HG03108 (cell line): Measurements from ENCODE around the gene GLRX.
"Not testable (repeated sequence)": the region's sequence is repeated elsewhere in the genome, so short reads cannot be mapped to it uniquely, and the experiment has no call there.

Experiments used
- ATAC-seq: cut with Tn5 transposase; IDR thresholded peaks from one replicate; pipeline ENCODE4 v1.9.1; 2021; ENCODE audit warnings: moderate library complexity; ENCODE audit not compliant: unreplicated experiment

The GLRX gene

DNA sequence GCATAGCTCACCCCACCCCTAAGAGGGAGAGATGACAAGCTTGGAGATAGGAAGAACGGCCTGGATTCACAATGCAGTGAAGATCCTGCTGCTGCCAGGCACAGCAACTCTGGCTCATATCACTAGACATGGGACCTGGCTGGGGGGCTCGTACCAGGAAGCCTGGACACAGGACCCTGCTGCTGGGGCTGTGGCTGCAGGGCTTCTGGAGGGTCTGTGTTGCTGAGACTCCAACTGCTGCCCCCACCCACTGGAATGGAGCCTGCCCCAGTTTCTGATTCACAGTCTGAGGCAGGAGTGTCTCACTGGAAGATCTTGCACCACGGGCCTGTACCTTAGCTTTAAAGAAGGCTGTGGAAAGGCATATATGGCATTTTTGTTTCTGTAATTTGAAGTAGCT is 31.0 kb upstream of the GLRX start:
- ATAC-seq: no peak

DNA sequence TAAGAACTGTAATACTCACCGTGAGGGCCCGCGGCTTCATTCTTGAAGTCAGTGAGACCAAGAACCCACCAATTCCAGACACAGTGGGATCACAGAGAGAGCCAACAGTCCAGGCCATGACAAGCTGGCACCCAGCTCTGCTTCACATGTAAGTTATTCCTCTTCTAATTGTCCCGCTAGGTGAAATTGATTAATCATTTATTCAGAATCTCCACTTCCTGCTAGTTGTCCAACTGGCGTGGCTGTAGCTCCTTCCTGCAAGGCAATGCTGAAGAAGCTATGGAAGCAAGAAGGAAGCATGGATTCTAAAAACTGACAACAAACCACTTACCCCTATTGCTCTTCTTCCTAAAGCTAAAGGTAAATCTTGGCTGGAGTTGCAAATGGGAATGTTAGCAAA is 30.0 kb upstream of the GLRX start:
- ATAC-seq: no peak

DNA sequence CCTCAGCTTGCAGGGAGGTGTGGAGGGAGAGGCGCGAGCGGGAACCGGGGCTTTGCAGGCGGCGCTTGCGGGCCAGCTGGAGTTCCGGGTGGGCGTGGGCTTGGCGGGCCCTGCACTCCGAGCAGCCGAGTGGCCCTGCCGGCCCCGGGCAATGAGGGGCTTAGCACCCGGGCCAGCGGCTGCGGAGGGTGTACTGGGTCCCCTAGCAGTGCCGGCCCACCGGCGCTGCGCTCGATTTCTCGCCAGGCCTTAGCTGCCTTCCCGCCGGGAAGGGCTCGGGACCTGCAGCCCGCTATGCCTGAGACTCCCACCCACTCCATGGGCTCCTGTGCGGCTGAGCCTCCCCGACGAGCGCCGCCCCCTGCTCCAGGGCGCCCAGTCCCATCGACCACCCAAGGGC is 28.6 kb upstream of the GLRX start:
- ATAC-seq: not testable (repeated sequence)

DNA sequence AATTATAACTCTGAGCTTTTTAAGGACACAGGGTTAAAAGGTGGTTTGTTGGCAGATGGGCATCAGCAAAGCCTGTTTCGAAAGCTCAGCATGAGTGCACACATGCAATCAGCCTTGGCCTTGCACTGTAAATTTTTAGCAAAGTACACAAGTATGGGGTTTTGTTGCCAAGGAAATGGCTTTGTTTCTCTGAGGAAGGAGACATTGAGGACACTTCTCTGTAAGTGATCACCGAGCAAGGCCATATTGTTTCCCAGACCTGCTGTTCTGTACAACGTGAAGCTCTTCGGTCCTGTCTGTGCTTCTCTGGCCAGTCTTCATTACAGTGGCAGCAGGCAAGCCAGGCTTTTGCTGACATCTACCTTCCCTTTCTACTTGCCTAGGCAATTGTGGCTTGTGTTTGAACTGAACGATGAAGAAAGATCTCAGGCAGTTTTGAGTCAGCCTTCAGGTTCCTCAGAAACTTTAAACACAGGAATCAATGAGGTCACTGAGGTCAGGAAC is 27.9 kb upstream of the GLRX start:
- no peak for ATAC-seq

DNA sequence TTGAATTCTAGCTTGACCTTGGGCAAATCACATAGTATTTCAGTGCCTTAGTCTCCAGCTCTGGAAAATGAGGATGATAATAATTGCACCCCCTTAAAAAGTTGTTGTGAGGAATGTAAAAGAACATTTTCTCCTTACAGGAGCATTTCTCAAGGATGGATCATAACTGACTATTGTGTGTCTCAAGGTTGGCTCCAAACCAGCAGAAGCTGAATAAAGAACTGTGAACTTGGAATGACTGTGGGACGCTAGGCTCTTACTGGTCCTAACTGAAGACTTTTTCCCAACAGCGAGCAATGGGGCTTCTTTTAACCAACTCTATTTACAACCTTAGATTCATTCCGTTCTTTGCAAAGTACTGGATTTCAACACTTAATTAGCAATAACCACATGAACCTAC is 26.2 kb upstream of the GLRX start:
- no peak for ATAC-seq

DNA sequence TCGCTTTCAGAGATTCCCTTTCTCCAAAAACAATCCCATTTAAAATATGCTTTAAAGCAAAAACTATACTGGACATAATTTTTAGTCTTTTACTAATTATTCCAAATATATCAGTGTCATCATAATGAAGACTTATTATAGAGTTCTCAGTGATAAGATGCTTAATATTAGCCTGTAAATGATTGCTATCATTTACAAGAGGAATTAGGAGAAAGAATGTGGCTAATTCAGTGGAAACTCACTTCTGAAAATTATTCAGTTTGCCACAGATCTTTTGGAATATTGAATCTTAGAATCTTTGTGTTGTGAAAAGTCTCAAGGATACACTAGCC is 24.7 kb upstream of the GLRX start:
- no peak for ATAC-seq

DNA sequence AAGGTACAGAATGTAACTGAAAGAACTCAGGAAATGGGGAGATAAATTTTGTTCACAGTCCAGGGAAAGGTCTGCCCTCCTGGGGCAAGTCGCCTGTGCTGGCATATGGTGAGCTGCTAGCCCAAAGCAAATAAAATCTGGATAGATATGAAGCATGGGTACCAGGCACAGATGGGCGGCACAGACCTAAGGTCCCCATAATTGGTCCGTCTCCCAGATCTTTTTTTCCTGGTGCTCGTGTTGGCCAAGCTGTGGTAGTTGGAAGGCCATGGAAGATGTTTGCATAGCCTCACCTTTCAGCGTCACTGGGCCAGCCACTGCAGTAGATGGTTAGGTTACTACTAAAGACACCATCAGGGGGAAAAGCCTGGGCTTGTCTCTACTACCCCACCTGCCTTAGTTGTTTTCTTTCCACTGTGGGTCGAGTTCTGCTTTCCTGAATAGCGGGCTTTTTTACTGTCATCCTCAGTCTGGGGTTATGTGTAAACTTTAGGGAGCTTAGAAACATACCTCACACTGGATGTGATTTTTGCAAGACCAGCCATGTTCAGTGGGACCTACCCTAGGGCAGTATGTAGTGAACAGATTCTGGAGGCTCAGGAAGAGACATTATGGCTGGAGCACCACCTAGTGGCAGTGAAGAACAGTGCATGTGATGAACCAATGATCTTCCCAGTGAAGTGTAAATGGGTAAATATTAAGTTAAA is 24.2 kb upstream of the GLRX start:
- peak; percentile 43 for ATAC-seq

DNA sequence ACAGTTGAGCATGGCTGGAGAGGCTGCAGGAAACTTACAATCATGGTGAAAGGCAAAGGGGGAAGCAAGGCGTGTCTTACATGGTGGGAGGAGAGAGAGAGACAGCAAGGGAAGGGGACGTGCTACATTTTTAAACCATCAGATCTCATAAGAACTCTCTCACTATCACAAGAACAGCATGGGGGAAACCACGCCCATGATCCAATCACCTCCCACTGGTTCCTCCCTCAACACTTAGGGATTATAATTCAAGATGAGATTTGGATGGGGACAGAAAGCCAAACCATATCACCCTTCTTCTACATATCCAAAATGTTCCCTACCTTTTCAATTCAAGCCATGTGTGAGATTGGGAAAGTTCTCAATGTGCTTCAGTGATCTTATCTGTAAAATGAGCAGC is 22.9 kb upstream of the GLRX start:
- ATAC-seq: no peak

DNA sequence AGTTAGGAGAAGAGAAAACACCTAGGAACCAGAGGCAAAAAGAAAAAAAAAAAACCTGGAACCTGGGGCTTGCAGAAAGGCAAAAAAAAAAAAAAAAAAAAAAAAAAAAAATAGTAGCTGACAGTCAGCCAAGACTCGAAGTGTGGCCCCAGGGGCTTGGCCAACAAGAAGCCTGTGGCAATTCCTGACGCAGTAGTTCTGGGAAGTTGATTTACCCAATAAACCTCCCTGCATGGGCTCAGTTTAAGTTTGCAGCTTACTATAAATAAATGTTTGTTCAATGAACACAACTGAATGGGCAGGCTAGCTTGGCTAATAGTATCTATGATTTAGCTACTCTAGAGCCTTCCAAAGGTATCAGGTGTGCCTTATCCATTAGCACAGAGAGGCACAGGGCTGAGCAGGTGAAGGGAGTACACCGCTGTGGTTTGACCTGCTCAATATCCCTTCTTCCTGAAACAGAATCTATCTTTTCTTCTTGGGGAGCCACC is 21.3 kb upstream of the GLRX start:
- ATAC-seq: no peak

DNA sequence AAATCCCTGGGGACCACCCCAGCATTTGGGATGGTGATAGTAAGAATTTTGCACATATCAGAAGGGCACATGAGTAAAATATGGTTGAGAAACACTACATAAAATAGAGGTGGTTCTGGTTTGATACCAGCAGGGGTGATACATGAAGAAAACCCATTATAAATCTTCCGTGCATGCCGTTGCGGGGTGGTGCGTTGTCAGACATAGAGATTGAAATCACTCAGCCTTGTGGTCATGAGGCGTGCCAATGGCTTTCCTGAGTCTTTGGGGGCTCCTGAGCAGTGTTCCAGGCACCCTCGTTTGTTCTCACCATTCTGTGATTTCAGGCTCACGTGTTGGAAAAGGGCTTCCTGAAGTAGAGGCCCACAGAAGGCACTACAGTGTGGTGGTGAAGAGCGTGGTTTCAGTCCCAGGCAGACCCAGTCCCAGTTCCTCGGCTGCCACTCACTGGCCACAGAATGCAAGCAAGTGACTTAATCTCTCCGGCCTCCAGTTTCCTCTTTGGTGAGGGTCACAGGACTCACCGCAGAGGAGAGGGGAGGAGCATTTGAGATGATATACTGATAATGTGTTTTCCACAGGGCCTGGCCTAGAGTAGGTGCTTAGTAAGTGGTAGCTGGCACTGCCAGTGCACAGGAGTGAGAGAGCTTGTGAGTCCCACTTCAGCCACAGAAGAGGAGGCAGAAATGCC is 20.5 kb upstream of the GLRX start:
- ATAC-seq: peak; percentile 91

DNA sequence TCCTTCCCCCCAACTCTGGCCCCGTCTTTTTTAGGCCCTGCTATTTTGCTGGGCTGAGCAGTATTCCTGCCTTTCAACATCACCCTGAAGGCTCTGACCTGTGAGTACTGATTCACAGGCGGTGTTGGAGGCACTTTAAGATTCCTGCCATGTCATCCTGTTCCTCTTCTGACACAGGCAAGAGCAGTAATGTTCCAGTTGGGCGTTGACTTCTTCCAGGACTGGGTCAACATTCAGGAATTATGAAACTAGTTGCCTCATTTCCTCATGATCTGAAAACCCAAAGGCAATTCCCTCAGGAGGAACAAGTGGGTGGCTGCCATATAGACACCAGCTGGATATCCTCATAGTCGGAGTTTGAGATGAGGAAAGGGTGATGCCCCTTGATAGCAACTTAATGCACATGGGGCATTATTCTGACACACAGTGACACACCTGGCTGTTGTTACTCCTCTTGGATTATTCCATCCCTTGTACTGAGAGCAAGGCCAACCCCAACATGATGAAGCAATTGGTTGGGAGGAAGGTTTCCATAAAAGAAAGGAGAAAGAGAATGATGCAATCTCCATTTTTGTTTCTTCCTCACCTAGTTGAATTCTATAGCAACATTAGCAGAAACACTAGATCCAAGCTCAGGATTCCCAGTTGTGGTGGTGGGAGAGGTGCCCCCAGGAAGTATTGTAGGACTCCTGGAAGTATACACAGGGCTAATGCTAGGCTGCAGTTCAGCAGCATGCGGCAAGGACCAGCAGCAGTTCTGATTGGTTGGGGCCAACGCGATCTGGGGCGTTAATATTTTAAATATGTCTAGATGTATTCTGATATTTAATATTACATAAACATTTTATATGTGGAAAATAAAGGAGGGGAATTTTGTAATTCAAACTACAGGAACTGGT is 19.6 kb upstream of the GLRX start:
- ATAC-seq: no peak

DNA sequence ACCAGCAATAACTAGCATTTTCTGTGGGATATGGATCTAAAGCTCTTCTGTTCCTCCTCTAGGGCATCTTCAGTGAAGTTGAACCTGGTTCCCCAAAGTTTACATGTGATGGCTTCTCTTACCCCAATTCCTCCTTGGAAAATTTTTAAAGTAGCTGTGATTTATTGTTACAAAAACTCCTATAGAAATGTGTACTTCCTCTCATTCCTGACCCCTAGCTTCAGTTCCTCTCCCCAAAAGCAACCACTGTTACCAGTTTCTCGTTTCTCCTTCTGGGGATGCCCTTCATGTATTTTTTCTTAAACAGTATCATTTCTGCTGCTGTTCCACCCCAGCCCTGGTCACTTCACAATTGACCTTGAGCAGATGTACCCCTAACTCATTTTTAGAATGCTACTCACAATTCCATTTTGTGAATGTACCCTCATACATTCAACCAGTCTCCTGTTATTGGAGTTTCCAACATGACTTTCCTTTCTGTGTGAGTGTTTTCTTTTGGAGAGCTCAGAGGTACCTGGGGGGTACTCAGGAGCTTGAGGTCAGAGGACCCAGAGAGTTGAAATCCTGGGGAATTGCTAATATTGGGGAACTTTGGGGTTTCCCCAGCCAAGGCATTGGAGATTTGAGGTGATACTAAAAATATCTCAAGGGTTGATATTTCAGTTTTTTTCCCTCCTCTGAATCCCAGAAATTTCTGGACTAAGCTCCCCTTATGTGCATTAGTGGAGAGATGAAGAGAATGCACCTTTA is 18.6 kb upstream of the GLRX start:
- ATAC-seq: no peak

DNA sequence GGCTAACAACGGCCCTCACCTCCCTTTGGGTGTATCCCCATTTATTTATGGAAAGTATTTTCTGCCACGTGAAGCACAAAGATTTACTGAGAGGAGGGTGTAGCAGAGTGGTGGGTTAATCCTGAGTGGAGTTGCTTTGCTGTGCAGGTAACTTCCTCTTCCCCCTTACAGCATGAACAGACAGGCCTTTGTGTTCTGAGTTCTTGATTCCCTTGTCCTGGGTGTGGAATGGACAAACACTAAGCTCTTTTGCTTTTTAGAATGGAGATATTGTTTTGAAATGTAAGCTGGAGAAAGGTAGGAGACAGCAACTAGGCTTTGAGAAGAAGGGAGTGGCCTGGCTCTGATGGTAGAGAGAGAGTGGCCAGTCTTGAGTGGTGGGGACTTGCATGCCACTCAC is 17.1 kb upstream of the GLRX start:
- ATAC-seq: no peak

DNA sequence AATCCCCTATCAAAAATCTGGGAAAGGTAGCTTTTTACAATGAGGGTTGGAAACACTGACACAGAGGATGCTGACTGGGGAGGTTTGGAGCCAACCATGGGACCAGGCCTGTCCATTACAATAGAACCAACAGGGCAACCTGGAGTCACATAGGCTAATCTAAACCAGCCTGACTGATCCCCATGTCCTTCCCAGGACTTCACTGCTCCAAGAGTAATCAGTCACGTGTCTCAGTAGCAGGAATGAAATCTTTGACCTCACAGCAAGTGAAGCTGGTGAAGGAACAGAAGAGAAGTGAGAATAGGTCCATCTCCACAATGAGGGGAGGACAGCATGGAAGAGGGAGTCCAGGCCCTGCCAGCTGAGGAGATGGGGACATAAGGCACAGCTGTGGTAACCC is 16.0 kb upstream of the GLRX start:
- ATAC-seq: no peak

DNA sequence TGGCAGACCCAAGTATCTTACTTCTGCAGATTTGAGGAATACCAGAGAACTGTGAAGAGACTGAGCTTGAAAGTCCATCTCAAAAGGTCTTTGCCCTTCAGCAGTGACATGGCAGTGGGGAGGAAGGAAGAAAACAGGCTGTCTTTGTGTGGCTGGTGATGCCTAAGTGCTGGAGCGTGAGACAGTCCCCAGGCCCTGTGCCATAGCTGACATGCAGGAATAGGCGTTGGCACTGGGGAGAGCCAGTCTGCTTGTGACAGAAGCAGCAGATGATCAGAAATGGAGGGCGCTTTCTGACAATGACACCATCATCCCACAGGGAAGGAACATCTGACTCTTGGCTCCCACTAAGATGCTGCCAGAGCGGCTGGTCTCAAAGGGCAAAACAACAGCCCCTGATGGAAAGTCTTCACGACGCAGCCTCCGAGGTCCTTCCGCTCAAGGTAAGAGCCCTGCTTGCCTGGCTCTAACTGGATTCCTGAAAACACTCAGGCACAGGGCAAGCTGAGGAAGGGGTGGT is 15.5 kb upstream of the GLRX start:
- no peak for ATAC-seq

DNA sequence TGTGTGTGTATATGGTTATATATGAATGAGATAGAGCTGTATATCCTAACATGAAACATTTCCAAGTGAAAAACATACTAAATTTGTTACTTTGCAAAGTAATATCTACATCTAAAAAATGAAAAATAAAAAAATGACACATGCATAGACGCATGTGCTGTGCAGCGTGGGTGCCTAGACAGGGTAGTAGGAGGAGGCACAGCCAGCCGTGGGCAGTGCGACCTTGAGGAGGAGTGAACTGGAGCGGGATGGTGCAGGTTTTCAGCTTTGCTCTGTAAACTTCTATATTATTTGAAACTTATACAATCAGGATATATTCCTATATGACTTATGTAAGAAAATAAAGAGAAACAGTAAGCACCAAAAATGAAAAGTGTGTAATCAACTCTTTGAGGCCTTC is 15.0 kb upstream of the GLRX start:
- ATAC-seq: no peak

DNA sequence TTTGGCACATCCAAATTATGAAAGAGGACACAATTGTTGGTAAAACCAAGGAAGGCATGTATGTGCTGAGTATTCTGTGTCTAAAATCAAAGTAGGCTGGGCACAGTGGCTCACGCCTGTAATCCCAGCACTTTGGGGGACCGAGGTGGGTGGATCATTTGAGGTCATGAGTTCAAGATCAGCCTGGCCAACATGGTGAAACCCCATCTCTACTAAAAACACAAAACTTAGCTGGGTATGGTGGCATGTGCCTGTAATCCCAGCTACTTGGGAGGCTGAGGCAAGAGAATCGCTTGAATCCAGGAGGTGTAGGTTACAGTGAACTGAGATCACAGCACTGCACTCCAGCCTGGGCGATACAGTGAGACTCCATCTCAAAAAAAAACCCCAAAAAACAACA is 14.4 kb upstream of the GLRX start:
- not testable (repeated sequence) for ATAC-seq

DNA sequence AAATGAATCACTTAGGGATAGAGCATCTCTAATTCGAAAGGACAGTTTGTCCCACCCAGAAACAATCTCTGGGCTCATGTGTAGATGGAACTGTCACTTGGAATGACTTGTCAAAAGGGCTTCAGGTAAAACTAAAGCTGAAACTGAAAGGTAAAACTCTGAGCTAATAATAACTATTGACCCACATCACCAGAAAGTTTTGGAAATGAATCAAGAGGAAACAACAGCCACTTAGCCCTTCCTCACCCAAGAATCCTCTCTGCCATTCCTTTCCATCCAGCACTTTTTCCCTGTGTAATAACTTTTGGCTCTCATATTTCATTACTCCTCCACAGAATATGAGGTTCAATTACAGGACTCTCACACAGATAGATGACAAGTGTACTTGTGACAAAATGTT is 14.0 kb upstream of the GLRX start:
- ATAC-seq: no peak

DNA sequence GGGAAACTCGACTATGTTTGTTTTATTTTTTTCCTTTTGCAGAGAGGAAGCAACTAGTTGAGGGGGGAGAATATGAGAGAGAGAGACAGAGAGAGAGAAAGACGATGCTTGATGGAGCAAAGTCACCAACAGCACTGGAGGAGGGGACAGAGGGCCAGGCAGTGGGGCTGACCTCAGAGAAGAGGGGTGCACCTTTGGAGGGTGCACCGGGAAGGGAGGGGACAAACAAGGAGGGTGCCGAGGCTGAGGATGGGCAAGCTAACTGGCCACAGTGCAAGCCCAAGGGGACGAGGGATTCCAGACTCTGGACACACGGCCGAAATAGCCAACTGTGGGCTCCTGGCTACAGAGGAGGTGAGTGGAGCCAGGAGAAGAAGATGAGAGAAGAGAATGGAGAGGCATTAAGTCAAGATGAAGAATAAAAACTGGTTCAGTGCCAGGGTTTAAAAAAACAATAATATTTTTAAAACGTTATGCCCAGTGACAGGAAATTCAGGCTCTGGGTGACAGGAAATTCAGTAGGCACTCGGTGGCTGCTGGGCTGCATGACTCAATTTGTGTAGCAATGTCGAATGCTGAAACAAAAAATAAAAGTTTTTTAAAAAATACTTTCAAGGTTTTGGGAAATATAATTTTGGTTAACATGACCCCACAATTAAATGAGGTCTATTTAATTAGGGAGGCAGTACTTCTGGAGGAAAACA is 13.3 kb upstream of the GLRX start:
- no peak for ATAC-seq

DNA sequence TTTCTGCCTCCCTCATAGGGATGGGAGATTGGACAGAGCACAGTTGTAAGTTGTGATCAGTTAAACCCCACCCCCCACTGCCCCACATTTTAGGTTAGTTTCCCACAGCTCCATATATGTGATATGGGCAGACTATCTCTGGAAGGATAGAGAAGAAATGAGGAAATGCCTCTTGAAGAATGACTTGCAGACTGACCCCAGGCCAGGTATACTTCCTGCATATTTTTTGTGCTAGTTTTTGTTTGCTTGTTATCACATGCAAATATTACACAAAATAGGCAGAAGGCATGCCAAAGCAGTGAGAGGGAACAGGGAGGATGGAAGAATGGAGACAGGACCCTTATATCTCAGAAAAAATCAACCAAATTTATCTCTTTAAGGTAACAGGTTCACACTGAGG is 10.1 kb upstream of the GLRX start:
- ATAC-seq: no peak
